ENCODE measurements around the gene NFKB1.

Gene NFKB1

DNA sequence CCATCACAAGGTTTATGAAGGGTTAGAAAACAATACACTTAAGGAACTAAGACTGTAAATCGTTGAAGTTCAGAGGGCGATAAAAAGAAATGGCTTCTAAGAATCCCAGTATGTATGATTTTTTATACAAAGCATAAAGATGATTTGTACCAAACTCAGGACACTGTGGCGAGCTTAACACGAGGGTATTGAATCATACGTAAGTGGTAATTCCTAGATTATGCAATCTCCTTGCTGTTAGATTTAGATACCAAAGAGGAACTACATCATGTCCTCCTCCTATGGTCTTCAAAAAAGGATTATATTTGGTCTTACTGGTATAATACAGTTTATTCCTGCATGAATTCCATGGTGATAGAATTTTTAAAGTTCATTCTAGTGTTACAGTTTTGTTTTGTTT lies 23.9 kb downstream of the NFKB1 start:
- TF ChIP-seq, protein P1, sequence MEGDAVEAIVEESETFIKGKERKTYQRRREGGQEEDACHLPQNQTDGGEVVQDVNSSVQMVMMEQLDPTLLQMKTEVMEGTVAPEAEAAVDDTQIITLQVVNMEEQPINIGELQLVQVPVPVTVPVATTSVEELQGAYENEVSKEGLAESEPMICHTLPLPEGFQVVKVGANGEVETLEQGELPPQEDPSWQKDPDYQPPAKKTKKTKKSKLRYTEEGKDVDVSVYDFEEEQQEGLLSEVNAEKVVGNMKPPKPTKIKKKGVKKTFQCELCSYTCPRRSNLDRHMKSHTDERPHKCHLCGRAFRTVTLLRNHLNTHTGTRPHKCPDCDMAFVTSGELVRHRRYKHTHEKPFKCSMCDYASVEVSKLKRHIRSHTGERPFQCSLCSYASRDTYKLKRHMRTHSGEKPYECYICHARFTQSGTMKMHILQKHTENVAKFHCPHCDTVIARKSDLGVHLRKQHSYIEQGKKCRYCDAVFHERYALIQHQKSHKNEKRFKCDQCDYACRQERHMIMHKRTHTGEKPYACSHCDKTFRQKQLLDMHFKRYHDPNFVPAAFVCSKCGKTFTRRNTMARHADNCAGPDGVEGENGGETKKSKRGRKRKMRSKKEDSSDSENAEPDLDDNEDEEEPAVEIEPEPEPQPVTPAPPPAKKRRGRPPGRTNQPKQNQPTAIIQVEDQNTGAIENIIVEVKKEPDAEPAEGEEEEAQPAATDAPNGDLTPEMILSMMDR (IDR thresholded peaks at IDR 0.05; ENCODE audit: extremely low read depth, missing control alignments), result no peak
- no peak for DNase-seq (ENCODE audit: low spot score)

DNA sequence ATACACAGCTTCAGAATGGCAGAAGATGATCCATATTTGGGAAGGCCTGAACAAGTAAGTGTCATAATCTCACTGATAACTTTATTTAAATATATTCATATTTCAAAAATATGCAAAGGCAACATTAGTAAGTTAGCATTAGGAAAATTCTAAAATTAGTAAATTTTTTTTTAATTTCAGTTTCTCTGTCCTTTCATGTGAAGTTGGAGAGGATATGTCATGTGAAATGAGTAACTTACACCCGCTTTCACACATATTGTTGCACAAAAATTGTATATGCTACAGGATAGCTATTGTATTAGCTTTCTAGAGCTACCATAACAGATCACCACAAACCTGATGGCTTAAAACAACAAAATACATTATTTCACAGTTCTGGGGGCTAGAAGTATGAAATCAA lies 24.3 kb downstream of the NFKB1 start:
- TF ChIP-seq, protein P1 (IDR thresholded peaks at IDR 0.05; ENCODE audit: extremely low read depth, missing control alignments), result no peak
- no peak for DNase-seq (ENCODE audit: low spot score)

DNA sequence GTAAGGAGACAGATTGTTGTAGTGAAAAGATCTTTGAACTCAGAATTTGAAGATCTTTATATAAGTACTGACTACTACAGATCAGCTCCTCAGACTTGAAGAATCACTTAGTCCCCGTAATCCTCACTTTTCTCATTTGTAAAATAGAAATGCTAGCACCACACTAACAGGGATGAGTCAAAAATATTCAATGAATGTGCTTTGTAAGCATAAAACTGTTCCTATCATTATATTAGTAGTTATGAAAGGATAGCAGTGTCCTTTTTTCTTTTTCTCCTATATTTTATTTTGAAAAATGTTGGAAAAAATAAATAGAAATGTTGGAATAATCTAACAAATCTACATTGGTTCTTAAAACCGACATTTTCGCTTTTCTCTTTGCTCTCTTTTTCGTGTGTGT lies 25.4 kb downstream of the NFKB1 start:
- no peak for DNase-seq (ENCODE audit: low spot score)
- TF ChIP-seq, protein P1 (IDR thresholded peaks at IDR 0.05; ENCODE audit: extremely low read depth, missing control alignments), result no peak

DNA sequence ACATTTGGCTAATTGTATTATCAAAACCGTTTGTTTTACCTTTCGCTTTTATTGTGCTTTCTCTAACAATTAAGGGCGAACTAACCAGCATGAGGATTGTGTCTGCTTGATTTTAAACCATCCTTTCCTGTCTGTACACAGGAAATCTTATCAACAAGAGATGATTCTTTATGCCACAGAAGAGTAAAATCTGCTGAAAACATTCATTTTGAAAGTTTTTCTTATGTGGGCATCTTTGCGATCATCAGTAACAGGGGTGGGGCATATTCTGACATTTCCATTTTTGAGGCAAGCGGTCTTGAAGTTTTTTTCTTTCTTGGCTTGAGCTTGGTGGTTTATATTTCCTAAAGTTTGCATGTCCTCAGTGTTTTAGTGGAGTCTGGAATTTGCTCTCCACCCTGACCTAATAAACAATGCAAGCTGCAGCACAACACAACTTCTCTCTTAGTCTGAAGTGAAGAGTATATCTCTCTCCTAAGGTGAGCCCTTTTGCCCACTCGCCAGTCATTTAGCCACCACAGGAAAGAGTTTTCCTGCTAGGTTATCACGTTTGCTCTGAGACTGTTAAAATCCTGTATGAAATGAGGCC lies 26.6 kb downstream of the NFKB1 start:
- TF ChIP-seq, protein P1 (IDR thresholded peaks at IDR 0.05; ENCODE audit: extremely low read depth, missing control alignments), result no peak
- no peak for DNase-seq (ENCODE audit: low spot score)

DNA sequence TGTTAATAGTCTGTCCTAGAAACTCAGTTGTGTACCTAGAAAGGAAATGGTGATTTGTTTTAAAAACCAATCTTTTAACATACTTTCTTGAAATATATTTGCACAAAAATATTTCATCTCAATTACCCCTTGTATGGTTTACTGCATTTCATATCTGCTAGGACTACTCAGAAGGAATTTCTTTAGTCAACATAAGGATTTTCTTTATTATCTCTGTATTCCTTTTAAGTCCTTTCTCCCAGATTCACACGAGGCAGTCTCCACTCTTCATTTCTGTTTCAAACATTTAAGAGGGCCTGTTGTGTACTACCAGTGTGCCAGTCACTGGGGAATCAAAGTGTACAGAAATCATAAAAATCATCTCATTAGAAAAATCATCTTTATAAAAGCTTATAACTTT lies 28.8 kb downstream of the NFKB1 start:
- no peak for DNase-seq (ENCODE audit: low spot score)
- TF ChIP-seq, protein P1 (IDR thresholded peaks at IDR 0.05; ENCODE audit: extremely low read depth, missing control alignments), result no peak

DNA sequence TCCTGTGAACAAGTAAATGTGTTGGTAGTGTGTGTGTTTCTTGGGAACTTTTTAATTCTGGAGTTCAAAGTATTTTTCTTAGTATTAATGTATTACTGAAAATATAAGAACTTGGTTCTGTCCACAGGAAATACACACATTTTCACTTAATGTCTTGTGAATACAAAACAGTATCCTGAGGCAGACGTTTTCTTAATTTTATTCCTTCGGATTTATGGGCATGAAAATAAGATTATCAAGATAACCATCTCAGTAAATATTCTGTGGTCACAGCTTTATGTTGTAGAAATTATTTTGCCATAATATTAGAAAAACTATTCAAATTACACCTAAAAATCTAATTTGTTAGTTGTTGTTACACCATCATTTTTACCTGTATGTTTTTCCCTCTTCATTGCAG lies 29.8 kb downstream of the NFKB1 start:
- DNase-seq (ENCODE audit: low spot score), result no peak
- TF ChIP-seq, protein P1 (IDR thresholded peaks at IDR 0.05; ENCODE audit: extremely low read depth, missing control alignments), result no peak

DNA sequence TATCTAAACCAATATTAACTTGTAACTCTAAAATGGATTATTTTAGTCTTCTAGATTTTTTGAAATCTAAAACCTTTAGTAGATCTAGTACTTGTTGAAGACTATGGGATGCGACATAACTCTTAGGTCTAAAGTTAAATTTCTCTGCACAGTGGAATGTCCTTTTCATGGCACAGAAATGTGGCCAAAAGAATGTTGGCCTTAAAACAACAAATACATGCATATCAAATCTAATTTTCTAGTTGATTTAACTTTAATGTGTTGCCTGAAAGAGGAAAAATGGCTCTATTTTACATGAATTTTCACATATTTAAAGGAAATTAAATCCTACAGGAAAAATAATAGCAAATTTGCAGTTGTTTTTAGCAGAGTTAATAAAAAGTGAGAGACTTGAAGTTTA lies 30.3 kb downstream of the NFKB1 start:
- DNase-seq (ENCODE audit: low spot score), result no peak
- TF ChIP-seq, protein P1 (IDR thresholded peaks at IDR 0.05; ENCODE audit: extremely low read depth, missing control alignments), result no peak
